Astrocyte of the spinal cord (primary cell): Measurements from ENCODE around the gene SLC12A9.

Experiments
- DNase-seq: peaks from one replicate; pipeline ENCODE4 v3.0.0; 2011; ENCODE audit warnings: low read depth, low spot score
- H3K4me3 ChIP-seq: 2 replicates; pipeline ENCODE4 v1.5.1; 2011; ENCODE audit warnings: low read depth, mild to moderate bottlenecking, low read length, moderate library complexity
- CTCF ChIP-seq: IDR thresholded peaks from 2 replicates; pipeline ENCODE4 v1.5.1; 2012; ENCODE audit warnings: low read depth, mild to moderate bottlenecking, low read length, inconsistent platforms
- in situ Hi-C: cut with HindIII; loops from 2 replicates; pipeline ENCODE4 v1.10.0; 2017; ENCODE audit warnings: low sequenced_read_pairs

The SLC12A9 gene

GRCh38 chr7:100893318-100893895, 40.9 kb downstream of the SLC12A9 start:
- no peak for TF ChIP-seq CTCF
- in situ Hi-C loops: no loop called here
- no peak for DNase-seq
- H3K4me3 ChIP-seq: no peak overlapping the region

- H3K4me3 ChIP-seq: no peak overlapping the region
- DNase-seq: no peak
- TF ChIP-seq CTCF: no peak
- in situ Hi-C loops: no loop called here
Measured at GRCh38 chr7:100893910-100894721, 41.6 kb downstream of the SLC12A9 start.

- TF ChIP-seq CTCF: peak; percentile 81
- peak overlapping the region; percentile 32 for H3K4me3 ChIP-seq
- DNase-seq: no peak
- in situ Hi-C loops: no loop called here
Measured at GRCh38 chr7:100894860-100895700, 42.6 kb downstream of the SLC12A9 start.

GRCh38 chr7:100895701-100895955, 43.1 kb downstream of the SLC12A9 start, which contains the start of gene ACHE:
TSS of gene ACHE (minus strand) at chr7:100895888. CDS start at chr7:100894232, 1,656 bp downstream.
- no peak for TF ChIP-seq CTCF
- peak within 1 kb of the TSS; percentile 32 for H3K4me3 ChIP-seq
- no peak for DNase-seq
- in situ Hi-C loops: no loop called here

- DNase-seq: no peak
- no peak for TF ChIP-seq CTCF
- in situ Hi-C loops: no loop called here
- no peak overlapping the region for H3K4me3 ChIP-seq
Measured at GRCh38 chr7:100895956-100896731, 43.6 kb downstream of the SLC12A9 start.
